A549 treated with DMSO at 1 μM for 4 hours (cell line): ENCODE data around the gene FAM124B. TPM values are rescaled to one million over a fixed set of nuclear protein-coding genes. Genes with fewer than 3 reads are reported as not detected.

ENCODE experiments used
- total RNA-seq: library from RNA; stranded (reverse); fragments of 200-300 nt; extraction: Qiagen RNA extraction; gene quantifications from 5 replicates; pipeline ENCODE4 v1.2.3, GENCODE V29; 2022; ENCODE audit warnings: low read depth

The FAM124B gene, protein sequence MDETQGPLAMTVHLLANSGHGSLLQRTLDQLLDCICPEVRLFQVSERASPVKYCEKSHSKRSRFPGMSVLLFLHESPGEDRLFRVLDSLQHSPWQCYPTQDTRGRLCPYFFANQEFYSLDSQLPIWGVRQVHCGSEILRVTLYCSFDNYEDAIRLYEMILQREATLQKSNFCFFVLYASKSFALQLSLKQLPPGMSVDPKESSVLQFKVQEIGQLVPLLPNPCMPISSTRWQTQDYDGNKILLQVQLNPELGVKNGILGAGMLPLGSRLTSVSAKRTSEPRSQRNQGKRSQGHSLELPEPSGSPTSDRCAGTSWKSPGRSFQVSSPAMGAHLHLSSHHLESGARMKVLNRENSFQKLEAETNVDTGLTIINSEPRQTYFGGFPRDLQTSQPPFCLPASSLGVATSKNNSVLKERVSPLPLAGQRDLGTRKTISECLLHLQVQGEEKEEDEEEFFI
- not detected in 5 replicates for total RNA-seq

DNA sequence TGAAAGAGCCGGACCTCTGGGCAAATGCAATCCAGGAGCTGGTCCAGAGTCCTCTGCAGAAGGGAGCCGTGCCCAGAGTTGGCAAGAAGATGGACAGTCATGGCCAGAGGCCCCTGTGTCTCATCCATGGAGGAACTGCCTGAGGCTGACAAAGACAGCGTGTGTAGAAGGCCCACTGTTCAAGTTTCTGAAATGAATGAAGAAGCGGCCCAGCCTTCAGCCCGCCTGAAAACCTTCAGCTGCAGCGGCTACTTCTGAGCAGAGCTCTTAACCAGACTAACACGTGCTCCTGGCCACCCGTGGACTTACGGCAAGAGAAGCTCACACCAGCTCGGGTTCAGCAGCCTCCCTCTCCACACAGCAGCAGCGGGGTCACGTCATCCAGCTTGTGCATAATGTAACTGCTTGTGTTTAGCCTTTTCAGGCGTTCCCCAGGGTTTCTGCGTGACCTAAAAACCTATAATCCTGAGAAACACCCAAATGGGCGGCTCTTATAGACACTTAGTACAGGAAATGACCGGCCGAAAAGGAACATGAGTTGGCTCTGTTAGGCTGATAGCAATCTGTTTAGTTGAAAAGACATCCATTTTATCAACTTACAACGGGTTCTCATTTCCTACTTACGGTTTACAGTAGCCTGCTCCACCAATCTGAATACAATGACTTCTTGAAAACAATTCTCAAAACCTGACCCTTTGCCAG lies at the start of gene FAM124B:
TSS of gene FAM124B (minus strand) at position 467 of the 702 bp plus-strand sequence. CDS start at position 128, 339 bp downstream.

Other genes with a start within 250 kb of the FAM124B start
- 72.2 to 83.4 TPM (median 74.2 TPM) in 5 replicates for gene CUL3, start 183.3 kb upstream of the FAM124B start, total RNA-seq